Kidney (tissue), 14 donors: ENCODE measurements around the gene XIRP2. TPM values are rescaled to one million over a fixed set of nuclear protein-coding genes. Genes with fewer than 3 reads are reported as not detected.
"Not testable (repeated sequence)": the region's sequence is repeated elsewhere in the genome, so short reads cannot be mapped to it uniquely, and the experiment has no call there.

Experiments used
- DNase-seq, 5 donors: peaks; one replicate each; pipeline ENCODE4 v3.0.0-alpha.2; 2013 to 2020
- FAIRE-seq: peaks from 2 replicates; lab custom pipeline; 2012; peaks lifted over from hg19 to GRCh38; lab: Jason Lieb, UNC
- H3K27ac ChIP-seq, 2 donors: one replicate each; pipeline ENCODE4 v1.7.0; 2013; ENCODE audit warnings: low read depth in 2 of 2, low read length in 2 of 2, inconsistent platforms in 1 of 2
- H3K27me3 ChIP-seq: one replicate; pipeline ENCODE4 v1.7.1; 2013; ENCODE audit warnings: low read length, inconsistent platforms; ENCODE audit not compliant: control insufficient read depth, insufficient read depth
- H3K36me3 ChIP-seq, 3 donors: one replicate each; pipeline versions ENCODE4 v1.7.0 to v1.7.1; 2013; ENCODE audit warnings: low read length in 3 of 3, control low read depth in 1 of 3, inconsistent platforms in 1 of 3; ENCODE audit not compliant: insufficient read depth in 3 of 3, control insufficient read depth in 2 of 3
- H3K4me1 ChIP-seq, 3 donors: one replicate each; pipeline versions ENCODE4 v1.7.0 to v1.7.1; 2013; ENCODE audit warnings: low read length in 3 of 3, inconsistent platforms in 1 of 3, low read depth in 1 of 3; ENCODE audit not compliant: control insufficient read depth in 2 of 3, insufficient read depth in 2 of 3
- H3K4me3 ChIP-seq, 3 donors: one replicate each; pipeline versions ENCODE4 v1.7.0 to v1.8.1; 2013; ENCODE audit warnings: low read length in 3 of 3, control low read depth in 1 of 3, inconsistent platforms in 1 of 3
- H3K9ac ChIP-seq, 3 donors: one replicate each; pipeline versions ENCODE4 v1.7.0 to v1.7.1; 2013; ENCODE audit warnings: low read length in 3 of 3, control low read depth in 1 of 3, inconsistent platforms in 1 of 3
- H3K9me3 ChIP-seq, 3 donors: one replicate each; pipeline versions ENCODE4 v1.7.0 to v1.7.1; 2013; ENCODE audit warnings: low read length in 3 of 3, control low read depth in 1 of 3, inconsistent platforms in 1 of 3; ENCODE audit not compliant: control insufficient read depth in 2 of 3, insufficient read depth in 1 of 3
- CTCF ChIP-seq: IDR thresholded peaks from 3 replicates; pipeline ENCODE4 v1.5.1; 2012; ENCODE audit warnings: mild to moderate bottlenecking, moderate library complexity, borderline replicate concordance; ENCODE audit not compliant: insufficient read depth; ENCODE audit errors: extremely low read depth
- intact Hi-C: fragments of 100-400 bp; cut with DNase I; formaldehyde crosslinking; loops from one replicate; pipeline ENCODE4 v1.11.1; 2022
- polyA plus RNA-seq: library from polyadenylated mRNA; stranded (reverse); fragments of 350-450 nt; fragmentation: Illumina TruSeq; extraction: RNeasy Lipid Tissue Mini Kit (QIAGEN cat#74804); gene quantifications from one replicate; pipeline ENCODE4 v1.2.3, GENCODE V29; 2014; ENCODE audit warnings: low read depth, low replicate concordance; ENCODE audit not compliant: insufficient read depth
- total RNA-seq: library from RNA; stranded (reverse); fragmentation: NEBNext Ultra II Directional; extraction: Animal tissue kit (Norgen Biotek cat#: 25700); gene quantifications from one replicate; pipeline ENCODE4 v1.2.1, GENCODE V29; 2021
- donor health status: control.
- donor health status: control.
- donor health status: control.
- donor health status: control.
- donor health status: control.
- donor health status: DM: yes; HTN: yes; CAD: no.
- donor health status: Normal renal cell carcinoma (clear cell type).

The XIRP2 gene
- total and polyA plus RNA-seq, 2 donors from 2014 or later: not detected

- no peak for TF ChIP-seq CTCF
- Histone ChIP-seq H3K36me3 (no peaks in the 10 kb centered on the region), H3K27ac (no peak overlapping the region), H3K27me3 (no peaks in the 10 kb centered on the region), H3K4me1 (no peaks in the 10 kb centered on the region), H3K4me3 (no peak overlapping the region), H3K9ac (no peak overlapping the region), H3K9me3 (no peaks in the 10 kb centered on the region)
- FAIRE-seq: no peak
- DNase-seq: no peak
- intact Hi-C loops: no loop called here
Measured at GRCh38 chr2:167017021-167017420, 128.7 kb downstream of the XIRP2 start.

GRCh38 chr2:167018590-167018989 lies 130.3 kb downstream of the XIRP2 start:
- TF ChIP-seq CTCF: no peak
- Histone ChIP-seq H3K4me1 (no peaks in the 10 kb centered on the region), H3K27ac (no peak overlapping the region), H3K4me3 (no peak overlapping the region), H3K27me3 (no peaks in the 10 kb centered on the region), H3K36me3 (no peaks in the 10 kb centered on the region), H3K9ac (no peak overlapping the region), H3K9me3 (no peaks in the 10 kb centered on the region)
- DNase-seq: no peak
- intact Hi-C loops: no loop called here
- no peak for FAIRE-seq

DNA sequence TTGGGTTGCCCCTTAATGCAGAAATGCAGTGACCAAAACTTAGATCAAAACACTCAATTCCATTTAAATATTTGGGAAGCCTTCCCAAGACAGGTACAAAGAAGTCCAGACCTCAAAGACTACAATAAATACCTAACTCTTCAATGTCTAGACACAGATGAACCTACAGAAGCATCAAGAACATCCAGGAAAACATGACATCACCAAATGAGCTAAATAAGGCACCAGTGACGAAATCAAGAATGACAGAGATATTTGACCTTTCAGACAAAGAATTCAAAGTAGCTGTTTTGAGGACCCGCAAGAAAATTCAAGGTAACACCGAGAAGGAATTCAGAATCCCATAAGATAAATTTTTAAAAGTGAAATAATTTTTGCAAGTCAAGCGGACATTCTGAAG lies 140.2 kb downstream of the XIRP2 start:
- FAIRE-seq (no peak), DNase-seq (no peak)
- Histone ChIP-seq H3K27ac (no peak overlapping the region), H3K9ac (no peak overlapping the region), H3K4me3 (no peak overlapping the region), H3K9me3 (no peaks in the 10 kb centered on the region), H3K4me1 (no peaks in the 10 kb centered on the region), H3K27me3 (no peaks in the 10 kb centered on the region), H3K36me3 (no peaks in the 10 kb centered on the region)
- intact Hi-C loops: no loop called here
- TF ChIP-seq CTCF: no peak

DNA sequence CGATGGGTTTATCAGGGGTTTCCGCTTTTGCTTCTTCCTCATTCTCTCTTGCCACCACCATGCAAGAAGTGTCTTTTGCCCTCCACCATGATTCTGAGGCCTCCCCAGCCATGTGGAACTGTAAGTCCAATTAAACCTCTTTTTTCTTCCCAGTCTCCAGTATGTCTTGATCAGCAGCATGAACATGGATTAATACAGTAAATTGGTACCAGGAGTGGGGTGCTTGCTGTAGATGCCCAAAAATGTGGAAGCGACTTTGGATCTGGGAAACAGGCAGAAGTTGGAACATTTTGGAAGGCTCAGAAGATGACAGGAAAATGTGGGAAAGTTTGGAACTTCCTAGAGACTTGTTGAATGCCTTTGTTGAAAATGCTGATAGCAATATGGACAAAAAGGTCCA lies 146.7 kb downstream of the XIRP2 start:
- intact Hi-C loops, DNase-seq, H3K9ac ChIP-seq, H3K4me3 ChIP-seq, H3K9me3 ChIP-seq, FAIRE-seq, H3K36me3 ChIP-seq, H3K27me3 ChIP-seq, H3K27ac ChIP-seq, H3K4me1 ChIP-seq: not testable (repeated sequence)
